Thoracic aorta (tissue), 2 donors: ENCODE measurements around the gene VANGL1. TPM values are rescaled to one million over a fixed set of nuclear protein-coding genes. Genes with fewer than 3 reads are reported as not detected.
A peak's percentile ranks its signal among the peaks of the same experiment; 100 is the strongest.

Experiments used
- ATAC-seq: fragments of 150-250 bp; one replicate; pipeline ENCODE4 v1.8.0; 2017; ENCODE audit warnings: low read depth; ENCODE audit not compliant: insufficient number of reproducible peaks, low FRiP score
- DNase-seq: peaks from one replicate; pipeline ENCODE4 v3.0.0-alpha.2; 2020; ENCODE audit warnings: low spot score
- H3K27ac ChIP-seq, 2 donors: fragments of 200-600 bp; sonication (generic); 1 replicate in 1 of 2; 2 replicates in 1 of 2; pipeline ENCODE4 v1.5.1; 2016; ENCODE audit warnings: mild to moderate bottlenecking in 2 of 2, moderate library complexity in 2 of 2
- H3K27me3 ChIP-seq: fragments of 200-600 bp; sonication (generic); replicated peaks from 2 replicates; pipeline ENCODE4 v1.6.0; 2016; ENCODE audit warnings: mild to moderate bottlenecking; ENCODE audit not compliant: insufficient read depth
- H3K36me3 ChIP-seq: fragments of 200-600 bp; sonication (generic); one replicate; pipeline ENCODE4 v1.5.1; 2016
- H3K4me1 ChIP-seq, 2 donors: fragments of 200-600 bp; sonication (generic); 1 replicate in 1 of 2; 2 replicates in 1 of 2; pipeline versions ENCODE4 v1.5.1 to v1.6.0; 2016; ENCODE audit warnings: low read depth in 2 of 2, mild to moderate bottlenecking in 1 of 2; ENCODE audit not compliant: control insufficient read depth in 1 of 2
- H3K4me3 ChIP-seq: fragments of 200-600 bp; sonication (generic); 2 replicates; pipeline ENCODE4 v1.5.1; 2016; ENCODE audit warnings: mild to moderate bottlenecking
- H3K9me3 ChIP-seq: fragments of 200-600 bp; sonication (generic); 2 replicates; pipeline ENCODE4 v1.5.1; 2016
- CTCF ChIP-seq: fragments of 200-600 bp; sonication (generic); IDR thresholded peaks from one replicate; pipeline ENCODE4 v1.5.1; 2019; ENCODE audit warnings: antibody characterized with exemption
- total RNA-seq, 2 donors: library from RNA; depleted of rRNA; stranded (reverse); fragments of >200 nt; gene quantifications; one replicate each; pipeline versions ENCODE4 v1.1.0 to v1.2.3, GENCODE V29; 2016

Gene VANGL1
- total RNA-seq, 2 donors from 2014 or later = 6.5 to 8.8 TPM

- ATAC-seq = no peak
- Histone ChIP-seq H3K9me3 (no peaks in the 10 kb centered on the region), H3K4me1 (peaks cover 0 to 32% of the 10 kb centered on the region in 2 donors), H3K36me3 (peaks cover 8% of the 10 kb centered on the region), H3K27me3 (no peaks in the 10 kb centered on the region), H3K27ac (peak overlapping the region; percentile 48 to 60), H3K4me3 (no peak overlapping the region)
- DNase-seq = no peak
- TF ChIP-seq CTCF = no peak
These were observed 24.9 kb downstream of the VANGL1 start for GRCh38 chr1:115666702-115667101.

- no peak for DNase-seq
- no peak for TF ChIP-seq CTCF
- H3K4me1 ChIP-seq = peaks cover 0 to 32% of the 10 kb centered on the region in 2 donors
- H3K4me3 ChIP-seq = no peak overlapping the region
- no peak for ATAC-seq
- H3K27ac ChIP-seq = peak overlapping the region in 1 of 2 donors; percentile 14
- no peaks in the 10 kb centered on the region for H3K9me3 ChIP-seq
- peaks cover 6% of the 10 kb centered on the region for H3K36me3 ChIP-seq
- no peaks in the 10 kb centered on the region for H3K27me3 ChIP-seq
These were observed 26.8 kb downstream of the VANGL1 start for GRCh38 chr1:115668579-115668978.

GRCh38 chr1:115669002-115669673 is 27.4 kb downstream of the VANGL1 start:
- H3K36me3 ChIP-seq = peaks cover under 1% of the 10 kb centered on the region
- ATAC-seq = no peak
- no peak overlapping the region for H3K4me3 ChIP-seq
- no peaks in the 10 kb centered on the region for H3K9me3 ChIP-seq
- no peaks in the 10 kb centered on the region for H3K27me3 ChIP-seq
- TF ChIP-seq CTCF = no peak
- peaks cover 0 to 32% of the 10 kb centered on the region in 2 donors for H3K4me1 ChIP-seq
- no peak for DNase-seq
- H3K27ac ChIP-seq = no peak overlapping the region

- DNase-seq (no peak), ATAC-seq (no peak)
- TF ChIP-seq CTCF = no peak
- H3K27me3 ChIP-seq = no peaks in the 10 kb centered on the region
- H3K9me3 ChIP-seq = no peaks in the 10 kb centered on the region
- no peak overlapping the region for H3K27ac ChIP-seq
- peaks cover 0 to 32% of the 10 kb centered on the region in 2 donors for H3K4me1 ChIP-seq
- H3K36me3 ChIP-seq = no peaks in the 10 kb centered on the region
- no peak overlapping the region for H3K4me3 ChIP-seq
These were observed 28.1 kb downstream of the VANGL1 start for GRCh38 chr1:115669886-115670285.

DNA sequence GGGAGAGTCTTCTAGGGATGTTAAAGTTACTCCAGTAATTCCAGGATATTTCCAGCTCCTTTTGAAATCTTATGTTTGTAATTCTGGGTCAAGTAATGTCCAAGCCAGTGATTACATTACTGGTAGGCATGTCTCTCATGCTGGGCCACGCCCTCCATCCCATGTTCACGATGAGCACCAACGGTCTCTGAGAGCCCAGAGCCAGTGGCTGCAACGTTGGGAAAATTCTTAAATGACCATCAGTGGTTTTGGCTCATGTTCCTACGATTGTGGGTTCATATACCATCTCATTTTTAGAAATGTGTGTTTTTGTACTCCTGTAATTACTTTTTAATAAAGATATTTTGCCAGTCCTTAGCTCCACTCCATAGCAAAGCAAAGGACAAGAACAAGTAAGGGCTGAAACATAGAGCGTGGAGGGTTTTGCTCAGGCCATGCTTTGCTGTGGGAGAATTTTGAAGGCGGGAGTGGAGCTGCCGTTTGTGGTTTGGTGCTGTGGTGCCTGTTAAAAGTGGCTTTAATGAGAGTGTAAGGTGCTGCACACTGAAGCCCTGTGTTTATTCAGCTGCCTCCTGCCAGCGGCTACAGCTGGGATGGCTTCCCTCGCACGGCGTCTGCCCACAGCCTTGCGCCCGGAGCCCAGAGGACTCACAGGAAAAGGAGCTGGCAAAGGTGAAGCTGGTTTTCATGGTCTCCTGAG is 28.9 kb downstream of the VANGL1 start:
- peaks cover 0 to 32% of the 10 kb centered on the region in 2 donors for H3K4me1 ChIP-seq
- no peak overlapping the region for H3K27ac ChIP-seq
- H3K36me3 ChIP-seq = no peaks in the 10 kb centered on the region

More for the DNA sequence above, 28.9 kb downstream of the VANGL1 start:
- H3K27me3 ChIP-seq = no peaks in the 10 kb centered on the region
- ATAC-seq (no peak), DNase-seq (no peak)
- H3K9me3 ChIP-seq = no peaks in the 10 kb centered on the region
- no peak overlapping the region for H3K4me3 ChIP-seq
- TF ChIP-seq CTCF = no peak
